Sigmoid colon (tissue), 7 donors: ENCODE measurements around the gene MRO. TPM values are rescaled to one million over a fixed set of nuclear protein-coding genes. Genes with fewer than 3 reads are reported as not detected.

Source experiments
- DNase-seq: peaks from one replicate; pipeline ENCODE4 v3.0.0-alpha.2; 2019
- H3K27ac ChIP-seq, 4 donors: fragments of 200-600 bp; sonication (generic); one replicate each; pipeline ENCODE4 v1.5.1; 2016 to 2019; ENCODE audit warnings: mild to moderate bottlenecking in 1 of 4
- H3K27me3 ChIP-seq, 3 donors: fragments of 200-600 bp; sonication (generic); one replicate each; pipeline ENCODE4 v1.5.1; 2019; ENCODE audit warnings: mild to moderate bottlenecking in 1 of 3
- H3K36me3 ChIP-seq, 4 donors: fragments of 200-600 bp; sonication (generic); one replicate each; pipeline ENCODE4 v1.5.1; 2016 to 2019
- H3K4me1 ChIP-seq, 4 donors: fragments of 200-600 bp; sonication (generic); one replicate each; pipeline ENCODE4 v1.5.1; 2017 to 2019
- H3K4me3 ChIP-seq, 4 donors: fragments of 200-600 bp; sonication (generic); one replicate each; pipeline ENCODE4 v1.5.1; 2017 to 2019; ENCODE audit warnings: mild to moderate bottlenecking in 2 of 4, moderate library complexity in 1 of 4
- H3K9me3 ChIP-seq, 4 donors: fragments of 200-600 bp in 3 of 4; sonication (generic) in 3 of 4; one replicate each; pipeline versions ENCODE4 v1.5.1 to v1.6.1; 2013 to 2019
- EP300 ChIP-seq, 4 donors: sonication (generic); formaldehyde crosslinking; IDR thresholded peaks; one replicate each; pipeline ENCODE4 v1.6.1; 2017; ENCODE audit warnings: antibody characterized with exemption in 4 of 4
- POLR2A ChIP-seq, 2 donors: fragments of 450-650 bp; IDR thresholded peaks; one replicate each; pipeline ENCODE4 v1.6.1; 2016; ENCODE audit warnings: antibody characterized with exemption in 2 of 2, mild to moderate bottlenecking in 2 of 2, moderate library complexity in 2 of 2
- POLR2AphosphoS5 ChIP-seq, 4 donors: sonication (generic); formaldehyde crosslinking; IDR thresholded peaks; one replicate each; pipeline ENCODE4 v1.6.1; 2017; ENCODE audit warnings: antibody characterized with exemption in 4 of 4
- WGBS, 2 donors: extraction: QIAGEN DNeasy Blood & Tissue Kit; methylation state at CpG; one replicate each; pipeline ENCODE4 v1.1.7; 2013; 5-methylcytosine and 5-hydroxymethylcytosine counted together
- intact Hi-C: fragments of 100-400 bp; cut with DNase I; formaldehyde crosslinking; loops from one replicate; pipeline ENCODE4 v1.15.1; 2023
- polyA plus RNA-seq, 3 donors: library from polyadenylated mRNA; stranded (reverse); fragments of 200-250 nt; gene quantifications; one replicate each; pipeline ENCODE4 v1.2.3, GENCODE V29; 2013
- total RNA-seq, 4 donors: library from RNA; depleted of rRNA; stranded (reverse); fragments of >200 nt; gene quantifications; one replicate each; pipeline ENCODE4 v1.1.0, GENCODE V29; 2016
- TF ChIP-seq, protein P1 (sequence below), 4 experiments: fragments of 450-650 bp in 3 of 4; fragments of 200-600 bp in 1 of 4; IDR thresholded peaks; one replicate each; pipeline ENCODE4 v1.5.1; 2016 to 2019; ENCODE audit warnings: antibody characterized with exemption in 4 of 4, mild to moderate bottlenecking in 3 of 4, moderate library complexity in 2 of 4
- donor health status: healthy with polysubstance abuse.
- donor health status: Bipolar disorder and iron deficiency.
- donor health status: healthy.

MRO gene
- total and polyA plus RNA-seq, 7 donors, result under 0.01 to 2.5 (median 0.43) TPM; not detected in 1

GRCh38 chr18:50830544-50830943 lies 10.7 kb upstream of the MRO start:
- TF ChIP-seq POLR2A (IDR thresholded peaks at IDR 0.05), result no peak
- TF ChIP-seq EP300 (IDR thresholded peaks at IDR 0.05), result no peak
- no peak for DNase-seq
- no peak overlapping the region for H3K4me3 ChIP-seq
- WGBS, 2 donors, result 84 to 95% methylated on average over 5 of the region's 5 CpGs
- peaks cover 0 to 6% (median 0%) of the 10 kb centered on the region in 4 donors for H3K4me1 ChIP-seq
- no peaks in the 10 kb centered on the region for H3K36me3 ChIP-seq
- H3K27me3 ChIP-seq, result no peaks in the 10 kb centered on the region
- intact Hi-C loops, result no loop called here
- H3K27ac ChIP-seq, result peak overlapping the region in 3 of 4 donors; percentile 8 to 28 (median 22)
- H3K9me3 ChIP-seq, result no peaks in the 10 kb centered on the region

DNA sequence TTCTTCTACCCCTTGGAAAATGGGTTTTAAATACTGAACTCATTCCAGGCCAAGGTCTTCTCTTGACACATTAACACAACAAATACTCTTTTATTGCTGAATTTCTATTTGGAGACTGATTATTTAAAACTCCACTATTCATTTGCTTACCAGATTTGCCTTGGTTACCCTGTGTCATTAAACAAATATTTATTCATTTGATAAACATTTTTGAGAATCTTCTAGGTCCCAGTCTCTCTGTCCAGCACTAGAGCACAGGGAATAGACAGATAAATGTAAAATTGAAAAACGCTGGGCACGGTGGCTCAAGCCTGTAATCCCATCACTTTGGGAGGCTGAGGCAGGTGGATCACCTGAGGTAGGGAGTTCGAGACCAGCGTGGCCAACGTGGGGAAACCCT lies 9.8 kb upstream of the MRO start:
- Histone ChIP-seq H3K27me3 (no peaks in the 10 kb centered on the region), H3K4me3 (no peak overlapping the region), H3K9me3 (no peaks in the 10 kb centered on the region), H3K36me3 (no peaks in the 10 kb centered on the region), H3K27ac (peak overlapping the region in 1 of 4 donors; percentile 22), H3K4me1 (peaks cover 0 to 6% (median 0%) of the 10 kb centered on the region in 4 donors)
- no peak for DNase-seq
- intact Hi-C loops, result no loop called here
- TF ChIP-seq POLR2AphosphoS5 (IDR thresholded peaks at IDR 0.05), result no peak
- TF ChIP-seq EP300 (IDR thresholded peaks at IDR 0.05), result no peak
- TF ChIP-seq, protein P1, sequence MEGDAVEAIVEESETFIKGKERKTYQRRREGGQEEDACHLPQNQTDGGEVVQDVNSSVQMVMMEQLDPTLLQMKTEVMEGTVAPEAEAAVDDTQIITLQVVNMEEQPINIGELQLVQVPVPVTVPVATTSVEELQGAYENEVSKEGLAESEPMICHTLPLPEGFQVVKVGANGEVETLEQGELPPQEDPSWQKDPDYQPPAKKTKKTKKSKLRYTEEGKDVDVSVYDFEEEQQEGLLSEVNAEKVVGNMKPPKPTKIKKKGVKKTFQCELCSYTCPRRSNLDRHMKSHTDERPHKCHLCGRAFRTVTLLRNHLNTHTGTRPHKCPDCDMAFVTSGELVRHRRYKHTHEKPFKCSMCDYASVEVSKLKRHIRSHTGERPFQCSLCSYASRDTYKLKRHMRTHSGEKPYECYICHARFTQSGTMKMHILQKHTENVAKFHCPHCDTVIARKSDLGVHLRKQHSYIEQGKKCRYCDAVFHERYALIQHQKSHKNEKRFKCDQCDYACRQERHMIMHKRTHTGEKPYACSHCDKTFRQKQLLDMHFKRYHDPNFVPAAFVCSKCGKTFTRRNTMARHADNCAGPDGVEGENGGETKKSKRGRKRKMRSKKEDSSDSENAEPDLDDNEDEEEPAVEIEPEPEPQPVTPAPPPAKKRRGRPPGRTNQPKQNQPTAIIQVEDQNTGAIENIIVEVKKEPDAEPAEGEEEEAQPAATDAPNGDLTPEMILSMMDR (IDR thresholded peaks at IDR 0.05), result no peak
- TF ChIP-seq POLR2A (IDR thresholded peaks at IDR 0.05), result no peak
- 82 to 89% methylated on average over 5 of the region's 5 CpGs for WGBS, 2 donors

DNA sequence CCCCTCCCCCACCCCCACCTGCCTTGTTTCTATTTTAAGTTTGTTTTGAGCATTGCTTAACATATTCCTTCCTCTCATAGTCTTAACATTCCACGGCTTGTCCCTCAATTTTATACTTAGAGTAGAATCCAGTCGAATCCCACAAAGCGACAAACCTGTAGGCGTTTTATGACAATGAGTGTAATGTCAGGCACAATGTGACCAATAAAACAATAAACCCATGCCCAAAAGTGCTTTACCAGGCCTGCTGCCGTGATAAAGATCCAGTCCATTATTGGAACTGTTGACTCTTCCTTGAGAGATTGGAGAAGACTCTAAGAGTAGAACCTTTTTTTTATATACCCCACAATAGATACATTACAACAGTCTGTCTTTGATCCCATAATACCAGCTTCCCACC lies 6.2 kb upstream of the MRO start:
- TF ChIP-seq POLR2A (IDR thresholded peaks at IDR 0.05), result no peak
- no peak for TF ChIP-seq POLR2AphosphoS5 (IDR thresholded peaks at IDR 0.05)
- TF ChIP-seq EP300 (IDR thresholded peaks at IDR 0.05), result no peak
- TF ChIP-seq, protein P1 (IDR thresholded peaks at IDR 0.05), result no peak
- Histone ChIP-seq H3K4me3 (no peak overlapping the region), H3K36me3 (no peaks in the 10 kb centered on the region), H3K4me1 (peaks cover 0 to 11% (median under 1%) of the 10 kb centered on the region in 4 donors), H3K9me3 (no peaks in the 10 kb centered on the region), H3K27me3 (no peaks in the 10 kb centered on the region), H3K27ac (no peak overlapping the region)
- 28 to 66% methylated on average over 5 of the region's 5 CpGs for WGBS, 2 donors
- no peak for DNase-seq
- intact Hi-C loops, result no loop called here

DNA sequence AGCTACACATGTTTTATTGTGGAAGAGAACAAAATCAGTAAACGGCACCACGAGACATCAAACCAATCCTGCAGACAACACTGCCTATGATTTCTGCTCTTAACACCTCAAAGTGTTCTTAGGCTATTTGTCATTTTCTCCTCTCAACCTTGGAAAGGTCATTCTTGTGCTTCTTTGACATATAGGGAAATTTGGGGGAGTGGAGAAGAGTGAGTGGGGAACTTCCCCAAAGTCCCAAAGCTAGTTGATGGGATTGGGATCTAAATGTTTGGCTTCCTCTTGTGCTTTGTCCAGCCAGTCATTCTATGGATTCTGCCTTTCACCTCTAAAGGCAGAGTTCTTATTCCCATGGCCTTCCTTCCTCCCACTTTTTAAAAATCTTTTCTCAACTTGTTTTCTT lies 5.8 kb upstream of the MRO start:
- Histone ChIP-seq H3K36me3 (no peaks in the 10 kb centered on the region), H3K9me3 (no peaks in the 10 kb centered on the region), H3K4me3 (no peak overlapping the region), H3K4me1 (peaks cover 0 to 15% (median 3%) of the 10 kb centered on the region in 4 donors), H3K27me3 (no peaks in the 10 kb centered on the region), H3K27ac (no peak overlapping the region)
- TF ChIP-seq EP300 (IDR thresholded peaks at IDR 0.05) (no peak), POLR2A (IDR thresholded peaks at IDR 0.05) (no peak), POLR2AphosphoS5 (IDR thresholded peaks at IDR 0.05) (no peak)
- TF ChIP-seq, protein P1 (IDR thresholded peaks at IDR 0.05), result no peak
- 76 to 90% methylated on average over 2 of the region's 2 CpGs for WGBS, 2 donors
- intact Hi-C loops, result no loop called here
- no peak for DNase-seq

GRCh38 chr18:50822756-50823155 lies 2.9 kb upstream of the MRO start:
- H3K27ac ChIP-seq, result no peak overlapping the region
- no peaks in the 10 kb centered on the region for H3K36me3 ChIP-seq
- H3K9me3 ChIP-seq, result no peaks in the 10 kb centered on the region
- DNase-seq, result no peak
- H3K4me3 ChIP-seq, result no peak overlapping the region
- intact Hi-C loops, result loop anchor here (5.0 kb wide), 3 partner anchors 55 to 210 kb away; partner anchors contain the start of genes ELAC1, ME2 and SMAD4
- H3K27me3 ChIP-seq, result no peaks in the 10 kb centered on the region
- WGBS, 2 donors, result 97% methylated on average over 10 of the region's 10 CpGs
- TF ChIP-seq, protein P1 (IDR thresholded peaks at IDR 0.05), result no peak
- TF ChIP-seq POLR2AphosphoS5 (IDR thresholded peaks at IDR 0.05) (no peak), POLR2A (IDR thresholded peaks at IDR 0.05) (no peak), EP300 (IDR thresholded peaks at IDR 0.05) (no peak)
- H3K4me1 ChIP-seq, result peaks cover 0 to 31% (median 17%) of the 10 kb centered on the region in 4 donors
